IMR-90 (cell line): ENCODE data around the gene UBASH3B. TPM values are rescaled to one million over a fixed set of nuclear protein-coding genes. Genes with fewer than 3 reads are reported as not detected.

Source experiments
- ATAC-seq: fragments of 200-7000 bp; cut with Tn5 transposase; 2 replicates; pipeline ENCODE4 v1.9.1; 2020; ENCODE audit warnings: low read depth, mild to moderate bottlenecking, moderate library complexity
- BruUV-seq: library from RNA; stranded (reverse); fragments of 400-500 nt; replicated peaks from 2 replicates; lab custom pipeline; 2021; lab: Mats Ljungman, UMichigan
- CTCF ChIA-PET: fragments of 300-600 bp; formaldehyde crosslinking; extraction: SDS; loops from one replicate; lab custom pipeline; 2021; ENCODE audit warnings: antibody characterized with exemption; lab: Yijun Ruan, JAX
- POLR2A ChIA-PET: fragments of 300-600 bp; sonication (Branson Sonifier 250); formaldehyde crosslinking; loops from one replicate; lab custom pipeline; 2022; ENCODE audit warnings: antibody characterized with exemption; ENCODE audit not compliant: unreplicated experiment; lab: Charles Lee
- DNase-seq: peaks from one replicate; pipeline ENCODE4 v3.0.0; 2013
- H2AFZ ChIP-seq: replicated peaks from 2 replicates; pipeline ENCODE3; 2013; ENCODE audit warnings: low read length, mild to moderate bottlenecking; ENCODE audit not compliant: poor library complexity
- H2AK5ac ChIP-seq: 2 replicates; pipeline ENCODE4 v1.6.1; 2013; ENCODE audit warnings: low read depth, low read length, inconsistent platforms
- H2AK9ac ChIP-seq: replicated peaks from 2 replicates; pipeline ENCODE3; 2013; ENCODE audit warnings: mild to moderate bottlenecking, low read depth, low read length, moderate library complexity; ENCODE audit not compliant: poor library complexity
- H2BK120ac ChIP-seq: 2 replicates; pipeline ENCODE4 v1.6.1; 2013; ENCODE audit warnings: low read depth, low read length, inconsistent platforms
- H2BK15ac ChIP-seq: 3 replicates; pipeline ENCODE4 v1.6.1; 2013; ENCODE audit warnings: low read depth, low read length, inconsistent platforms
- H2BK20ac ChIP-seq: 2 replicates; pipeline ENCODE4 v1.6.1; 2013; ENCODE audit warnings: low read depth, mild to moderate bottlenecking, inconsistent platforms, low read length, moderate library complexity
- H2BK5ac ChIP-seq: 2 replicates; pipeline ENCODE4 v1.6.1; 2013; ENCODE audit warnings: mild to moderate bottlenecking, low read depth, low read length, inconsistent platforms; ENCODE audit not compliant: poor library complexity, severe bottlenecking
- H3K14ac ChIP-seq: replicated peaks from 2 replicates; pipeline ENCODE4 v1.6.1; 2013; ENCODE audit warnings: low read depth, low read length, inconsistent platforms
- H3K18ac ChIP-seq: 2 replicates; pipeline ENCODE4 v1.6.1; 2013; ENCODE audit warnings: low read depth, low read length, control low read depth
- H3K23ac ChIP-seq: 2 replicates; pipeline ENCODE4 v1.6.1; 2013; ENCODE audit warnings: low read depth, low read length, inconsistent platforms
- H3K27ac ChIP-seq: 2 replicates; pipeline ENCODE4 v1.5.1; 2013; ENCODE audit warnings: mild to moderate bottlenecking, control low read depth, low read length; ENCODE audit not compliant: insufficient read depth
- H3K27me3 ChIP-seq: 2 replicates; pipeline ENCODE4 v1.6.1; 2013; ENCODE audit warnings: low read length; ENCODE audit not compliant: control insufficient read depth, insufficient read depth
- H3K36me3 ChIP-seq: 2 replicates; pipeline ENCODE4 v1.6.1; 2013; ENCODE audit warnings: low read length, mixed read lengths; ENCODE audit not compliant: control insufficient read depth, insufficient read depth
- H3K4ac ChIP-seq: 2 replicates; pipeline ENCODE4 v1.6.1; 2013; ENCODE audit warnings: low read depth, low read length, inconsistent platforms
- H3K4me1 ChIP-seq: 2 replicates; pipeline ENCODE4 v1.6.1; 2013; ENCODE audit warnings: low read length, mixed read lengths; ENCODE audit not compliant: control insufficient read depth, insufficient read depth
- H3K4me2 ChIP-seq: 2 replicates; pipeline ENCODE4 v1.6.1; 2013; ENCODE audit warnings: low read depth, mild to moderate bottlenecking, control low read depth, low read length, moderate library complexity
- H3K4me3 ChIP-seq: 2 replicates; pipeline ENCODE4 v1.5.1; 2013; ENCODE audit warnings: low read depth, mild to moderate bottlenecking, control low read depth, low read length, moderate library complexity; ENCODE audit not compliant: insufficient read depth
- H3K56ac ChIP-seq: 2 replicates; pipeline ENCODE4 v1.6.1; 2013; ENCODE audit warnings: low read length, inconsistent platforms; ENCODE audit not compliant: insufficient read depth; ENCODE audit errors: extremely low read depth
- H3K79me1 ChIP-seq, 2 experiments: 2 replicates each; pipeline ENCODE4 v1.6.1; 2013; ENCODE audit warnings: low read length in 2 of 2, inconsistent platforms in 1 of 2, low read depth in 1 of 2
- H3K9ac ChIP-seq: 2 replicates; pipeline ENCODE4 v1.6.1; 2013; ENCODE audit warnings: low read depth, low read length, control low read depth
- H3K9me1 ChIP-seq: 2 replicates; pipeline ENCODE4 v1.6.1; 2013; ENCODE audit warnings: low read length, inconsistent platforms; ENCODE audit not compliant: insufficient read depth
- H3K9me3 ChIP-seq: 2 replicates; pipeline ENCODE4 v1.6.1; 2013; ENCODE audit warnings: low read length; ENCODE audit not compliant: control insufficient read depth, insufficient read depth
- H4K20me1 ChIP-seq: 2 replicates; pipeline ENCODE4 v1.6.1; 2013; ENCODE audit warnings: low read length, inconsistent platforms; ENCODE audit not compliant: insufficient read depth
- H4K5ac ChIP-seq: 2 replicates; pipeline ENCODE4 v1.6.1; 2013; ENCODE audit warnings: mild to moderate bottlenecking, low read depth, low read length, control low read depth
- H4K8ac ChIP-seq, 2 experiments: 2 replicates each; pipeline ENCODE4 v1.6.1; 2013; ENCODE audit warnings: low read depth in 2 of 2, low read length in 2 of 2, control low read depth in 1 of 2, inconsistent platforms in 1 of 2
- H4K91ac ChIP-seq: 2 replicates; pipeline ENCODE4 v1.6.1; 2013; ENCODE audit warnings: low read depth, low read length, inconsistent platforms; ENCODE audit not compliant: insufficient read depth
- BHLHE40 ChIP-seq: fragments of 150-350 bp; IDR thresholded peaks from 2 replicates; pipeline ENCODE4 v1.6.1; 2016; ENCODE audit warnings: mild to moderate bottlenecking, low read depth, low read length
- CHD1 ChIP-seq: IDR thresholded peaks from 2 replicates; pipeline ENCODE4 v1.6.1; 2012; ENCODE audit warnings: low read depth, low read length, improper control_type of control experiment
- FOS ChIP-seq: fragments of 150-350 bp; IDR thresholded peaks from 2 replicates; pipeline ENCODE4 v1.6.1; 2016; ENCODE audit warnings: low read depth, low read length
- MXI1 ChIP-seq: IDR thresholded peaks from 2 replicates; pipeline ENCODE4 v1.6.1; 2012; ENCODE audit warnings: low read depth, mild to moderate bottlenecking, low read length, moderate library complexity, borderline replicate concordance
- NFE2L2 ChIP-seq: fragments of 150-350 bp; IDR thresholded peaks from 2 replicates; pipeline ENCODE4 v1.6.1; 2016; ENCODE audit warnings: low read depth, mild to moderate bottlenecking, low read length
- POLR2A ChIP-seq: IDR thresholded peaks from 2 replicates; pipeline ENCODE4 v1.6.1; 2012; ENCODE audit warnings: mild to moderate bottlenecking, low read depth, low read length
- RAD21 ChIP-seq: IDR thresholded peaks from 2 replicates; pipeline ENCODE4 v1.6.1; 2012; ENCODE audit warnings: low read length, improper control_type of control experiment
- RCOR1 ChIP-seq: IDR thresholded peaks from 2 replicates; pipeline ENCODE4 v1.6.1; 2012; ENCODE audit warnings: mild to moderate bottlenecking, low read length, improper control_type of control experiment; ENCODE audit not compliant: insufficient replicate concordance
- SMC3 ChIP-seq: fragments of 150-350 bp; IDR thresholded peaks from 2 replicates; pipeline ENCODE4 v1.6.1; 2016; ENCODE audit warnings: low read depth, mild to moderate bottlenecking, antibody characterized with exemption, low read length, moderate library complexity
- WGBS, 2 experiments: methylation state at CpG; one replicate each; pipeline versions ENCODE4 v1.1.5 to v1.1.7; 2013; ENCODE audit warnings: missing lambda C conversion rate in 2 of 2; ENCODE audit not compliant: insufficient read length in 1 of 2; ENCODE audit errors: extremely low coverage in 2 of 2; 5-methylcytosine and 5-hydroxymethylcytosine counted together
- dilution Hi-C: fragments of 300-500 bp; cut with HindIII; formaldehyde crosslinking; loops from one replicate; pipeline ENCODE4 v1.14.3; 2018; ENCODE audit warnings: low sequenced_read_pairs; ENCODE audit not compliant: unreplicated experiment
- in situ Hi-C: fragments of 300-500 bp; cut with MboI; formaldehyde crosslinking; loops from 3 replicates; pipeline ENCODE4 v1.14.3; 2019; ENCODE audit warnings: low sequenced_read_pairs, inconsistent platforms, mixed read lengths
- intact Hi-C: fragments of 100-400 bp; cut with micrococcal nuclease; formaldehyde crosslinking; loops from 2 replicates; pipeline ENCODE4 v1.10.0; 2022
- polyA plus RNA-seq, 3 experiments: library from polyadenylated mRNA; depleted of rRNA; stranded (reverse); fragments of >200 nt; gene quantifications; 2 replicates each; pipeline ENCODE4 v1.2.3, GENCODE V29; 2012; ENCODE audit warnings: low replicate concordance in 1 of 3
- total RNA-seq: library from RNA; depleted of rRNA; stranded (reverse); fragments of >200 nt; gene quantifications from 2 replicates; pipeline ENCODE4 v1.2.3, GENCODE V29; 2012
- TF ChIP-seq, protein P1 (sequence below): fragments of 150-350 bp; IDR thresholded peaks from 2 replicates; pipeline ENCODE4 v1.6.1; 2016; ENCODE audit warnings: low read depth, mild to moderate bottlenecking, low read length, moderate library complexity, borderline replicate concordance
- TF ChIP-seq, protein P2 (sequence below): fragments of 150-350 bp; IDR thresholded peaks from 2 replicates; pipeline ENCODE4 v1.6.1; 2017; ENCODE audit warnings: mild to moderate bottlenecking, antibody characterized with exemption, low read length, low read depth

The UBASH3B gene
- total and polyA plus RNA-seq, 2 of the 4 experiments (the other 2 are of a cell fraction): 27.2 to 48.0 TPM

GRCh38 chr11:122791411-122791810 is 135.9 kb downstream of the UBASH3B start:
- H3K4me1 ChIP-seq: peaks cover 7% of the 10 kb centered on the region
- H4K5ac ChIP-seq: peak overlapping the region; percentile 23
- peak overlapping the region; percentile 46; the same call in 1 of the 3 replicates for H2BK15ac ChIP-seq
- POLR2A ChIA-PET: no interaction called here
- peak overlapping the region; percentile 44; the same call in 1 of the 2 replicates for H3K23ac ChIP-seq
- ATAC-seq: peak; percentile 60
- H3K9ac ChIP-seq: peak overlapping the region; percentile 8; the same call in 1 of the 2 replicates
- peaks cover 20% of the 10 kb centered on the region for H3K36me3 ChIP-seq
- peaks cover 3 to 11% of the 10 kb centered on the region in 2 experiments; a peak in 3 of 4 replicates for H3K79me1 ChIP-seq
- peak overlapping the region; percentile 3 for H3K18ac ChIP-seq
- H3K9me1 ChIP-seq: no peaks in the 10 kb centered on the region; the same call in 1 of the 2 replicates
- peak overlapping the region; percentile 62 for H2BK120ac ChIP-seq
- H3K4me3 ChIP-seq: no peak overlapping the region
- no peak overlapping the region for H3K56ac ChIP-seq
- no TSS peak for BruUV-seq
- no CpG with 5 or more reads among the region's 2 CpGs for WGBS, 2 experiments
- peak overlapping the region; percentile 40; the same call in 1 of the 2 replicates for H2AK5ac ChIP-seq
- TF ChIP-seq SMC3 (no peak), CHD1 (no peak), MXI1 (no peak), RAD21 (no peak), POLR2A (no peak), RCOR1 (no peak), NFE2L2 (no peak), FOS (no peak), BHLHE40 (no peak)
- TF ChIP-seq, protein P1, sequence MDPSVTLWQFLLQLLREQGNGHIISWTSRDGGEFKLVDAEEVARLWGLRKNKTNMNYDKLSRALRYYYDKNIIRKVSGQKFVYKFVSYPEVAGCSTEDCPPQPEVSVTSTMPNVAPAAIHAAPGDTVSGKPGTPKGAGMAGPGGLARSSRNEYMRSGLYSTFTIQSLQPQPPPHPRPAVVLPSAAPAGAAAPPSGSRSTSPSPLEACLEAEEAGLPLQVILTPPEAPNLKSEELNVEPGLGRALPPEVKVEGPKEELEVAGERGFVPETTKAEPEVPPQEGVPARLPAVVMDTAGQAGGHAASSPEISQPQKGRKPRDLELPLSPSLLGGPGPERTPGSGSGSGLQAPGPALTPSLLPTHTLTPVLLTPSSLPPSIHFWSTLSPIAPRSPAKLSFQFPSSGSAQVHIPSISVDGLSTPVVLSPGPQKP: no peak
- TF ChIP-seq, protein P2, sequence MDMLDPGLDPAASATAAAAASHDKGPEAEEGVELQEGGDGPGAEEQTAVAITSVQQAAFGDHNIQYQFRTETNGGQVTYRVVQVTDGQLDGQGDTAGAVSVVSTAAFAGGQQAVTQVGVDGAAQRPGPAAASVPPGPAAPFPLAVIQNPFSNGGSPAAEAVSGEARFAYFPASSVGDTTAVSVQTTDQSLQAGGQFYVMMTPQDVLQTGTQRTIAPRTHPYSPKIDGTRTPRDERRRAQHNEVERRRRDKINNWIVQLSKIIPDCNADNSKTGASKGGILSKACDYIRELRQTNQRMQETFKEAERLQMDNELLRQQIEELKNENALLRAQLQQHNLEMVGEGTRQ: no peak
- H2BK20ac ChIP-seq: peak overlapping the region; percentile 52; the same call in 1 of the 2 replicates
- peak; percentile 47 for DNase-seq
- in situ Hi-C loops: no loop called here
- dilution Hi-C loops: no loop called here
- peak overlapping the region; percentile 17 for H2AK9ac ChIP-seq
- peak overlapping the region in 1 of 2 experiments; percentile 62; a peak in 1 of 4 replicates for H4K8ac ChIP-seq
- CTCF ChIA-PET: interaction anchor here (1.0 to 1.5 kb wide), 2 partner anchors 17 to 62 kb away, joined by 3 to 5 read pairs; no protein-coding TSS in a partner anchor
- no peaks in the 10 kb centered on the region for H4K20me1 ChIP-seq
- peak overlapping the region; percentile 72 for H2BK5ac ChIP-seq
- peak overlapping the region; percentile 11; the same call in 1 of the 2 replicates for H3K4me2 ChIP-seq
- H4K91ac ChIP-seq: peak overlapping the region; percentile 43
- H3K27me3 ChIP-seq: no peaks in the 10 kb centered on the region
- H2AFZ ChIP-seq: peak overlapping the region; percentile 61
- H3K9me3 ChIP-seq: no peaks in the 10 kb centered on the region
- intact Hi-C loops: no loop called here
- H3K14ac ChIP-seq: peak overlapping the region; percentile 56
- peak overlapping the region; percentile 29; the same call in 1 of the 2 replicates for H3K27ac ChIP-seq
- H3K4ac ChIP-seq: peak overlapping the region; percentile 64
